Left lung (tissue), 10 donors: ENCODE data around the gene TK1. TPM values are rescaled to one million over a fixed set of nuclear protein-coding genes. Genes with fewer than 3 reads are reported as not detected.
A peak's percentile ranks its signal among the peaks of the same experiment; 100 is the strongest.
"Not testable (repeated sequence)": the region's sequence is repeated elsewhere in the genome, so short reads cannot be mapped to it uniquely, and the experiment has no call there.

ENCODE experiments used
- ATAC-seq: fragments of 200-7000 bp; cut with Tn5 transposase; one replicate; pipeline ENCODE4 v1.9.1; 2020; ENCODE audit warnings: moderate library complexity
- DNase-seq, 4 donors: peaks; one replicate each; pipeline ENCODE4 v3.0.0-alpha.2; 2013 to 2020
- H3K27ac ChIP-seq, 2 donors: fragments of 200-600 bp; sonication (generic) in 1 of 2; one replicate each; pipeline versions ENCODE4 v1.5.0 to v1.8.0; 2020 to 2021
- H3K27me3 ChIP-seq, 2 donors: fragments of 200-600 bp; sonication (generic) in 1 of 2; one replicate each; pipeline versions ENCODE4 v1.5.0 to v1.8.0; 2020 to 2021
- H3K36me3 ChIP-seq, 2 donors: fragments of 200-600 bp; sonication (generic) in 1 of 2; one replicate each; pipeline versions ENCODE4 v1.5.0 to v1.8.0; 2020 to 2021
- H3K4me1 ChIP-seq, 2 donors: fragments of 200-600 bp; one replicate each; pipeline ENCODE4 v1.8.0; 2021
- H3K4me3 ChIP-seq, 2 donors: fragments of 200-600 bp; sonication (generic) in 1 of 2; one replicate each; pipeline versions ENCODE4 v1.5.0 to v1.8.0; 2020 to 2021; ENCODE audit warnings: mild to moderate bottlenecking in 1 of 2
- H3K9me3 ChIP-seq, 2 donors: fragments of 200-600 bp; sonication (generic) in 1 of 2; one replicate each; pipeline versions ENCODE4 v1.5.0 to v1.8.0; 2020 to 2021
- CTCF ChIP-seq, 2 donors: fragments of 200-600 bp; sonication (generic) in 1 of 2; IDR thresholded peaks; one replicate each; pipeline versions ENCODE4 v1.5.0 to v1.8.0; 2021; ENCODE audit warnings: antibody characterized with exemption in 2 of 2
- intact Hi-C, 2 donors: fragments of 100-400 bp; cut with DNase I; formaldehyde crosslinking; loops; one replicate each; pipeline versions ENCODE4 v1.11.2 to v1.14.2; 2022
- polyA plus RNA-seq, 6 donors: library from polyadenylated mRNA; unstranded; fragments of 120-200 nt; gene quantifications; one replicate each; pipeline ENCODE4 v1.2.1, GENCODE V29; 2013; ENCODE audit not compliant: insufficient read length in 6 of 6
- total RNA-seq, 2 donors: library from RNA; stranded (reverse); fragmentation: NEBNext Ultra II Directional; extraction: Animal tissue kit (Norgen Biotek cat#: 25700); gene quantifications; one replicate each; pipeline ENCODE4 v1.2.1, GENCODE V29; 2021
- donor health status: DM: no; HTN: yes; CAD: no.
- donor health status: DM: no; HTN: no; CAD: no.

The TK1 gene
- total and polyA plus RNA-seq, 8 donors = 22.5 to 54.9 (median 28.2) TPM

GRCh38 chr17:78173097-78173715 is 13.6 kb downstream of the TK1 start:
- no peak for TF ChIP-seq CTCF (IDR thresholded peaks at IDR 0.05)
- Histone ChIP-seq H3K27me3 (no peaks in the 10 kb centered on the region), H3K4me3 (no peak overlapping the region), H3K27ac (peak overlapping the region; percentile 88 to 92), H3K36me3 (peaks cover 0 to 31% of the 10 kb centered on the region in 2 donors), H3K9me3 (no peaks in the 10 kb centered on the region), H3K4me1 (peaks cover 47 to 84% of the 10 kb centered on the region in 2 donors)
- intact Hi-C loops = no loop called here
- no peak for DNase-seq
- ATAC-seq = no peak

GRCh38 chr17:78172249-78173051 is 14.4 kb downstream of the TK1 start:
- intact Hi-C loops = no loop called here
- peak overlapping the region in 1 of 2 donors; percentile 20 for H3K4me3 ChIP-seq

GRCh38 chr17:78171591-78172248 is 15.1 kb downstream of the TK1 start:
- DNase-seq, H3K27me3 ChIP-seq, H3K9me3 ChIP-seq, intact Hi-C loops: not testable (repeated sequence)
- Histone ChIP-seq H3K27ac (peak overlapping the region; percentile 88 to 92), H3K4me1 (peaks cover 47 to 84% of the 10 kb centered on the region in 2 donors), H3K36me3 (peaks cover 0 to 31% of the 10 kb centered on the region in 2 donors), H3K4me3 (peak overlapping the region in 1 of 2 donors; percentile 20)
- peak; percentile 0 for ATAC-seq

More at GRCh38 chr17:78172249-78173051, 14.4 kb downstream of the TK1 start:
- peak in 3 of 4 donors; percentile 55 to 91 (median 84) for DNase-seq
- ATAC-seq = peak; percentile 36
- H3K27ac ChIP-seq = peak overlapping the region; percentile 88 to 92
- H3K27me3 ChIP-seq = no peaks in the 10 kb centered on the region
- peaks cover 0 to 31% of the 10 kb centered on the region in 2 donors for H3K36me3 ChIP-seq
- H3K4me1 ChIP-seq = peaks cover 47 to 88% of the 10 kb centered on the region in 2 donors
- TF ChIP-seq CTCF (IDR thresholded peaks at IDR 0.05) = no peak
- no peaks in the 10 kb centered on the region for H3K9me3 ChIP-seq

GRCh38 chr17:78170692-78171590 is 15.9 kb downstream of the TK1 start:
- no peak for ATAC-seq
- no peak for TF ChIP-seq CTCF (IDR thresholded peaks at IDR 0.05)
- no peak for DNase-seq
- Histone ChIP-seq H3K27me3 (no peaks in the 10 kb centered on the region), H3K4me3 (peak overlapping the region in 1 of 2 donors; percentile 20), H3K4me1 (peaks cover 44 to 76% of the 10 kb centered on the region in 2 donors), H3K9me3 (no peaks in the 10 kb centered on the region), H3K27ac (peak overlapping the region in 1 of 2 donors; percentile 92), H3K36me3 (peaks cover 0 to 31% of the 10 kb centered on the region in 2 donors)
- intact Hi-C loops = no loop called here
